Measurements from ENCODE around the gene CCDC196.

DNA sequence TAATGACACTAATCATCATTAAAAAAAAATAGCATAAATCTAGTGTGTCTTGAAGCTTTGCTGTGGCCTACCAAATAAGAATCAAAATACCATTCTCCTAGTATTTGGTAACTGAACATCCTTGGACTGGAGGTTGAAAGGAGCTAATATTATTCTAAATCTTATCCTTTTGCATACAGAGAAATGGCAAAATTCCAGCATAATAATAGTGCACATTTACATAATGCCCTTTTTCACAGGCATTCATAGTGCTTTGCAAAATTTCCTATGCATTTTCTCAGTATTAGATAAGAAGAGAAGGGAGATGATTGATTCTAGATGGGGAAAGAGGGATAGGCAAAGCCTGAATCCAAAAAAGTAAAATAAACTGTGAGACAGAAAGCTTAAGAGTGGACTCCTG lies 13.9 kb upstream of the CCDC196 start:
- TF ChIP-seq, protein P1, sequence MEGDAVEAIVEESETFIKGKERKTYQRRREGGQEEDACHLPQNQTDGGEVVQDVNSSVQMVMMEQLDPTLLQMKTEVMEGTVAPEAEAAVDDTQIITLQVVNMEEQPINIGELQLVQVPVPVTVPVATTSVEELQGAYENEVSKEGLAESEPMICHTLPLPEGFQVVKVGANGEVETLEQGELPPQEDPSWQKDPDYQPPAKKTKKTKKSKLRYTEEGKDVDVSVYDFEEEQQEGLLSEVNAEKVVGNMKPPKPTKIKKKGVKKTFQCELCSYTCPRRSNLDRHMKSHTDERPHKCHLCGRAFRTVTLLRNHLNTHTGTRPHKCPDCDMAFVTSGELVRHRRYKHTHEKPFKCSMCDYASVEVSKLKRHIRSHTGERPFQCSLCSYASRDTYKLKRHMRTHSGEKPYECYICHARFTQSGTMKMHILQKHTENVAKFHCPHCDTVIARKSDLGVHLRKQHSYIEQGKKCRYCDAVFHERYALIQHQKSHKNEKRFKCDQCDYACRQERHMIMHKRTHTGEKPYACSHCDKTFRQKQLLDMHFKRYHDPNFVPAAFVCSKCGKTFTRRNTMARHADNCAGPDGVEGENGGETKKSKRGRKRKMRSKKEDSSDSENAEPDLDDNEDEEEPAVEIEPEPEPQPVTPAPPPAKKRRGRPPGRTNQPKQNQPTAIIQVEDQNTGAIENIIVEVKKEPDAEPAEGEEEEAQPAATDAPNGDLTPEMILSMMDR (IDR thresholded peaks at IDR 0.05) = no peak
- TF ChIP-seq POLR2A (IDR thresholded peaks at IDR 0.05) (no peak), POLR2AphosphoS5 (IDR thresholded peaks at IDR 0.05) (no peak), EP300 (IDR thresholded peaks at IDR 0.05) (no peak)

All from stomach (tissue), 4 donors.